GM12892 (cell line): ENCODE measurements around the gene FAM149A.

Experiments
- POLR2A ChIP-seq: IDR thresholded peaks from 2 replicates; pipeline ENCODE4 v1.6.1; 2011; ENCODE audit warnings: low read depth, low read length, control low read depth
- POLR2AphosphoS5 ChIP-seq: IDR thresholded peaks from 2 replicates; pipeline ENCODE4 v1.6.1; 2011; ENCODE audit warnings: low read depth, low read length, control low read depth

GRCh38 chr4:186121057-186121456, 16.6 kb downstream of the FAM149A start:
- TF ChIP-seq POLR2AphosphoS5 (no peak), POLR2A (no peak)
